H1 (cell line): Measurements from ENCODE around the gene HPCAL4.

Source experiments
- ASH2L ChIP-seq: fragments of 200-600, 300-600 bp; sonication (generic); IDR thresholded peaks from one replicate; pipeline ENCODE4 v1.7.1; 2017; ENCODE audit warnings: low read length
- CEBPB ChIP-seq: IDR thresholded peaks from 2 replicates; pipeline ENCODE4 v1.6.1; 2012; ENCODE audit warnings: low read depth, low read length
- CREB1 ChIP-seq: IDR thresholded peaks from 2 replicates; pipeline ENCODE4 v1.6.1; 2012; ENCODE audit warnings: inconsistent platforms
- CTCF ChIP-seq, 3 experiments: IDR thresholded peaks; 1 replicate in 2 of 3; 2 replicates in 1 of 3; pipeline versions ENCODE4 v1.5.1 to v1.6.1; 2011; ENCODE audit warnings: low read length in 3 of 3, mild to moderate bottlenecking in 3 of 3, inconsistent platforms in 2 of 3, low read depth in 1 of 3, moderate library complexity in 1 of 3; ENCODE audit not compliant: insufficient read depth in 1 of 3; ENCODE audit errors: control extremely low read depth in 1 of 3
- EZH2 ChIP-seq: fragments of 200-600 bp; sonication (generic); IDR thresholded peaks from 2 replicates; pipeline ENCODE4 v1.7.1; 2012; ENCODE audit warnings: low read depth, mild to moderate bottlenecking, moderate library complexity, low read length, inconsistent platforms; ENCODE audit not compliant: severe bottlenecking
- FOSL1 ChIP-seq: IDR thresholded peaks from 2 replicates; pipeline ENCODE4 v1.6.1; 2011; ENCODE audit warnings: mild to moderate bottlenecking, low read depth, low read length, moderate library complexity; ENCODE audit not compliant: insufficient read depth
- MAX ChIP-seq: IDR thresholded peaks from 2 replicates; pipeline ENCODE4 v1.6.1; 2012; ENCODE audit warnings: inconsistent platforms
- POLR2A ChIP-seq, 2 experiments: IDR thresholded peaks; 1 replicate in 1 of 2; 2 replicates in 1 of 2; pipeline ENCODE4 v1.6.1; 2011; ENCODE audit warnings: low read depth in 2 of 2, low read length in 2 of 2, mild to moderate bottlenecking in 2 of 2; ENCODE audit errors: control extremely low read depth in 1 of 2
- SIN3A ChIP-seq, 2 experiments: IDR thresholded peaks in 1 of 2; conservative IDR thresholded peaks in 1 of 2; 2 replicates each; pipeline ENCODE4 v1.6.1; 2011 to 2012; ENCODE audit warnings: low read length in 2 of 2, improper control_type of control experiment in 1 of 2, low read depth in 1 of 2, mild to moderate bottlenecking in 1 of 2
- TF ChIP-seq, protein P1 (sequence below): IDR thresholded peaks from 2 replicates; pipeline ENCODE4 v1.6.1; 2011; ENCODE audit warnings: low read depth, mild to moderate bottlenecking, low read length; ENCODE audit not compliant: insufficient read depth
- TF ChIP-seq, protein P2 (sequence below): IDR thresholded peaks from 2 replicates; pipeline ENCODE4 v1.6.1; 2012; ENCODE audit warnings: inconsistent platforms

- TF ChIP-seq CREB1, result no peak
- TF ChIP-seq CTCF (IDR thresholded peaks at IDR 0.05; ENCODE audit: control extremely low read depth in 1 of 3, insufficient read depth in 1 of 3, low read depth in 1 of 3, low read length in 3 of 3), result peak; percentile 67 to 81 (median 74)
- TF ChIP-seq MAX, result no peak
- TF ChIP-seq FOSL1, result no peak
- no peak for TF ChIP-seq ASH2L
- TF ChIP-seq, protein P1, sequence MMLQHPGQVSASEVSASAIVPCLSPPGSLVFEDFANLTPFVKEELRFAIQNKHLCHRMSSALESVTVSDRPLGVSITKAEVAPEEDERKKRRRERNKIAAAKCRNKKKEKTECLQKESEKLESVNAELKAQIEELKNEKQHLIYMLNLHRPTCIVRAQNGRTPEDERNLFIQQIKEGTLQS, result no peak
- TF ChIP-seq POLR2A (IDR thresholded peaks at IDR 0.05; ENCODE audit: control extremely low read depth in 1 of 2, low read depth in 2 of 2, low read length in 2 of 2), result no peak
- TF ChIP-seq SIN3A (conservative IDR thresholded peaks at IDR 0.05 in 1 of 2, IDR thresholded peaks at IDR 0.05 in 1 of 2; ENCODE audit: low read depth in 1 of 2, low read length in 2 of 2), result no peak
- TF ChIP-seq, protein P2, sequence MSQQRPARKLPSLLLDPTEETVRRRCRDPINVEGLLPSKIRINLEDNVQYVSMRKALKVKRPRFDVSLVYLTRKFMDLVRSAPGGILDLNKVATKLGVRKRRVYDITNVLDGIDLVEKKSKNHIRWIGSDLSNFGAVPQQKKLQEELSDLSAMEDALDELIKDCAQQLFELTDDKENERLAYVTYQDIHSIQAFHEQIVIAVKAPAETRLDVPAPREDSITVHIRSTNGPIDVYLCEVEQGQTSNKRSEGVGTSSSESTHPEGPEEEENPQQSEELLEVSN, result no peak
- no peak for TF ChIP-seq EZH2
- no peak for TF ChIP-seq CEBPB
Observed at GRCh38 chr1:39672551-39672947, 18.7 kb downstream of the HPCAL4 start.
